ENCODE results near the gene GH1.
A peak's percentile ranks its signal among the peaks of the same experiment; 100 is the strongest.
"Not testable (repeated sequence)": the region's sequence is repeated elsewhere in the genome, so short reads cannot be mapped to it uniquely, and the experiment has no call there.

Gene GH1

GRCh38 chr17:63925615-63926014 lies 7.0 kb upstream of the GH1 start:
- DNase-seq = no peak

GRCh38 chr17:63922402-63922801 lies 3.8 kb upstream of the GH1 start:
- not testable (repeated sequence) for DNase-seq

GRCh38 chr17:63920779-63921178 lies 2.1 kb upstream of the GH1 start:
- DNase-seq = not testable (repeated sequence)

GRCh38 chr17:63920050-63920449 lies 1.4 kb upstream of the GH1 start:
- not testable (repeated sequence) for DNase-seq

- DNase-seq = peak in 1 of 2 experiments; percentile 56
Measured at GRCh38 chr17:63919311-63919723, 678 bp upstream of the GH1 start.

- DNase-seq = peak in 1 of 2 experiments; percentile 6
Measured at GRCh38 chr17:63918305-63918704, 334 bp downstream of the GH1 start.

GRCh38 chr17:63917646-63918045 lies 993 bp downstream of the GH1 start:
- DNase-seq = no peak

- not testable (repeated sequence) for DNase-seq
Measured at GRCh38 chr17:63917206-63917605, 1.4 kb downstream of the GH1 start.

GRCh38 chr17:63916566-63917185 lies 2.0 kb downstream of the GH1 start:
- DNase-seq = no peak

- not testable (repeated sequence) for DNase-seq
Measured at GRCh38 chr17:63915753-63916152, 2.9 kb downstream of the GH1 start.

- DNase-seq = no peak
Measured at GRCh38 chr17:63914471-63914870, 4.2 kb downstream of the GH1 start.

- DNase-seq = peak in 1 of 2 experiments; percentile 27
Measured at GRCh38 chr17:63911657-63912100, 7.0 kb downstream of the GH1 start.

- no peak for DNase-seq
Measured at GRCh38 chr17:63911041-63911635, 7.5 kb downstream of the GH1 start, which contains the start of gene CSHL1. Gene CSHL1 (minus strand): TSS chr17:63911258. CDS start chr17:63911196, 62 bp downstream.

- DNase-seq = no peak
Measured at GRCh38 chr17:63910096-63910495, 8.5 kb downstream of the GH1 start.

GRCh38 chr17:63909586-63909985 lies 9.1 kb downstream of the GH1 start:
- DNase-seq = not testable (repeated sequence)

GRCh38 chr17:63907161-63907778 lies 11.4 kb downstream of the GH1 start:
- DNase-seq = peak in 1 of 2 experiments; percentile 21

GRCh38 chr17:63904796-63905195 lies 13.8 kb downstream of the GH1 start:
- not testable (repeated sequence) for DNase-seq

- DNase-seq = peak in 1 of 2 experiments; percentile 11
Measured at GRCh38 chr17:63903787-63904201, 14.8 kb downstream of the GH1 start.

- not testable (repeated sequence) for DNase-seq
Measured at GRCh38 chr17:63901971-63902370, 16.7 kb downstream of the GH1 start.

GRCh38 chr17:63898899-63899798 lies 19.5 kb downstream of the GH1 start:
- not testable (repeated sequence) for DNase-seq

- not testable (repeated sequence) for DNase-seq
Measured at GRCh38 chr17:63896524-63897354, 21.9 kb downstream of the GH1 start, which contains the start of gene CSH1. Gene CSH1 (minus strand): TSS chr17:63896574. CDS start chr17:63896511, 63 bp downstream.

- DNase-seq = not testable (repeated sequence)
Measured at GRCh38 chr17:63894821-63895220, 23.8 kb downstream of the GH1 start.

Data from SW 1271 (cell line).